Left cardiac atrium (tissue), 4 donors: ENCODE results near the gene DAZAP1. TPM values are rescaled to one million over a fixed set of nuclear protein-coding genes. Genes with fewer than 3 reads are reported as not detected.

Source experiments
- ATAC-seq, 2 donors: fragments of 200-7000 bp; cut with Tn5 transposase; one replicate each; pipeline ENCODE4 v1.9.1; 2020; ENCODE audit warnings: mild to moderate bottlenecking in 2 of 2, moderate library complexity in 2 of 2
- DNase-seq: peaks from one replicate; pipeline ENCODE4 v3.0.0-alpha.2; 2020
- intact Hi-C, 2 donors: fragments of 100-400 bp; cut with DNase I; formaldehyde crosslinking; loops; one replicate each; pipeline versions ENCODE4 v1.14.1 to v1.15.1; 2022 to 2023
- total RNA-seq, 2 donors: library from RNA; stranded (reverse); fragmentation: NEBNext Ultra II Directional; extraction: Animal tissue kit (Norgen Biotek cat#: 25700); gene quantifications; one replicate each; pipeline ENCODE4 v1.2.1, GENCODE V29; 2021
- donor health status: DM: no; HTN: yes; CAD: no.
- donor health status: DM: no; HTN: yes; CAD: no; lungs with severe emphysema.
- donor health status: DM: yes; HTN: yes; CAD: no.
- donor health status: Dilated cardiomyopathy.

The DAZAP1 gene
- total RNA-seq, 2 donors from 2014 or later, result 74.1 to 95.7 TPM

GRCh38 chr19:1390890-1391423 is 16.4 kb upstream of the DAZAP1 start:
- ATAC-seq (no peak), DNase-seq (no peak)
- intact Hi-C loops, result no loop called here

GRCh38 chr19:1392407-1392806 is 15.0 kb upstream of the DAZAP1 start:
- no peak for DNase-seq
- intact Hi-C loops, result no loop called here
- ATAC-seq, result no peak

GRCh38 chr19:1392939-1393530 is 14.4 kb upstream of the DAZAP1 start:
- DNase-seq (no peak), ATAC-seq (no peak)
- intact Hi-C loops, result no loop called here

- intact Hi-C loops, result no loop called here
- no peak for ATAC-seq
- DNase-seq, result no peak
Observed at GRCh38 chr19:1393841-1394240, 13.5 kb upstream of the DAZAP1 start.

- DNase-seq (no peak), ATAC-seq (peak in 1 of 2 donors; percentile 5)
- intact Hi-C loops, result no loop called here
Observed at GRCh38 chr19:1394252-1395193, 12.9 kb upstream of the DAZAP1 start.

GRCh38 chr19:1395194-1396018 is 12.0 kb upstream of the DAZAP1 start:
- ATAC-seq (peak in 1 of 2 donors; percentile 8), DNase-seq (no peak)
- intact Hi-C loops, result no loop called here

GRCh38 chr19:1396019-1396767 is 11.2 kb upstream of the DAZAP1 start:
- DNase-seq (no peak), ATAC-seq (peak in 1 of 2 donors; percentile 33)
- intact Hi-C loops, result no loop called here

- DNase-seq (no peak), ATAC-seq (no peak)
- intact Hi-C loops, result no loop called here
Observed at GRCh38 chr19:1396768-1397679, 10.4 kb upstream of the DAZAP1 start.

- DNase-seq (no peak), ATAC-seq (no peak)
- intact Hi-C loops, result no loop called here
Observed at GRCh38 chr19:1397838-1398237, 9.5 kb upstream of the DAZAP1 start.

- ATAC-seq (no peak), DNase-seq (no peak)
- intact Hi-C loops, result no loop called here
Observed at GRCh38 chr19:1399079-1399478, 8.3 kb upstream of the DAZAP1 start.

GRCh38 chr19:1399745-1400144 is 7.6 kb upstream of the DAZAP1 start:
- DNase-seq, result no peak
- intact Hi-C loops, result loop anchor here in 1 of 2 donors (10.0 kb wide), 1 partner anchor 125 kb away; the partner anchor contains the start of gene FAM174C
- no peak for ATAC-seq

GRCh38 chr19:1400281-1401137 is 6.9 kb upstream of the DAZAP1 start:
- ATAC-seq, result peak; percentile 73 to 80
- DNase-seq, result peak; percentile 65
- intact Hi-C loops, result loop anchor here in 1 of 2 donors (10.0 kb wide), 1 partner anchor 126 kb away; the partner anchor contains the start of gene FAM174C

GRCh38 chr19:1401138-1401888 is 6.1 kb upstream of the DAZAP1 start, which contains the start of gene GAMT:
Gene GAMT, minus strand, starts transcription at chr19:1401542. Its CDS starts 66 bp downstream, at chr19:1401476.
- ATAC-seq, result peak; percentile 77 to 80
- no peak for DNase-seq
- intact Hi-C loops, result loop anchor here in 1 of 2 donors (10.0 kb wide), 1 partner anchor 127 kb away; the partner anchor contains the start of gene FAM174C

- DNase-seq (no peak), ATAC-seq (no peak)
- intact Hi-C loops, result loop anchor here in 1 of 2 donors (10.0 kb wide), 1 partner anchor 127 kb away; the partner anchor contains the start of gene FAM174C
Observed at GRCh38 chr19:1401889-1402217, 5.5 kb upstream of the DAZAP1 start.

GRCh38 chr19:1402411-1403070 is 4.8 kb upstream of the DAZAP1 start:
- intact Hi-C loops, result loop anchor here in 1 of 2 donors (10.0 kb wide), 1 partner anchor 128 kb away; the partner anchor contains the start of gene FAM174C
- DNase-seq (no peak), ATAC-seq (no peak)
